PC-9 (cell line): Measurements from ENCODE around the gene BRD4.

Source experiments
- EZH2 ChIP-seq: fragments of 200-600 bp; sonication (generic); IDR thresholded peaks from 2 replicates; pipeline ENCODE4 v1.8.0; 2017; ENCODE audit warnings: antibody characterized with exemption, low read depth
- TF ChIP-seq, protein P1 (sequence below): fragments of 200-600 bp; sonication (generic); conservative IDR thresholded peaks from 2 replicates; pipeline ENCODE4 v1.6.1; 2017; ENCODE audit warnings: mixed run types, antibody characterized with exemption, mild to moderate bottlenecking, moderate library complexity

DNA sequence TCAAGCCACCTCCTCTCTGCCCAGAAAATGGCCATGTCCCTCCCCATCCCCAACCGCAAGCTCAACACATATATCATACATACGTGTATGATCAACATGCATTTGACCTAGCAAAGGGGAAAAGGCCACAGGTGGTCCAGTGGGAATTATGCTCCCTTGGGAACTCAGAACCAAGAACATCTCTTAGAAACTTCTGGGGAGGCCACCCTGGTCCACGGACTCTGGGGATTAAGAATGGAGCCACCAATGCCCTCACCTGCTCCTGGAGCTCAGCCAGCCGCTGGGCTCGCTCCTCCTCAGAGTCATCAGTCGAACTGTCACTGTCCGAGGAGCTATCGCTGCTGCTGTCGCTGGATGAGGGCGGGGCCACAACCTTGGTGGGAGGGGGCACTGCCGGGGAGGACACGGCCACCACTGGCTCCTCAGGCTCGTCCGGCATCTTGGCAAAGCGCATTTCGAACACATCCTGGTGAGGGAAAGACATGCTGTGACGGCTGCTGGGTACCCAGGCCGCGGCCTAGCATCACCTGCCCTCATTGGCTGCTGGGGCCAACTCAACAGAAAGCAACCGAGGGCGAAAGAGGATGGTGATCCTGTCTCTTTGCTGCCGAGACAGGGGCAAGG, 75.5 kb downstream of the BRD4 start:
- TF ChIP-seq, protein P1, sequence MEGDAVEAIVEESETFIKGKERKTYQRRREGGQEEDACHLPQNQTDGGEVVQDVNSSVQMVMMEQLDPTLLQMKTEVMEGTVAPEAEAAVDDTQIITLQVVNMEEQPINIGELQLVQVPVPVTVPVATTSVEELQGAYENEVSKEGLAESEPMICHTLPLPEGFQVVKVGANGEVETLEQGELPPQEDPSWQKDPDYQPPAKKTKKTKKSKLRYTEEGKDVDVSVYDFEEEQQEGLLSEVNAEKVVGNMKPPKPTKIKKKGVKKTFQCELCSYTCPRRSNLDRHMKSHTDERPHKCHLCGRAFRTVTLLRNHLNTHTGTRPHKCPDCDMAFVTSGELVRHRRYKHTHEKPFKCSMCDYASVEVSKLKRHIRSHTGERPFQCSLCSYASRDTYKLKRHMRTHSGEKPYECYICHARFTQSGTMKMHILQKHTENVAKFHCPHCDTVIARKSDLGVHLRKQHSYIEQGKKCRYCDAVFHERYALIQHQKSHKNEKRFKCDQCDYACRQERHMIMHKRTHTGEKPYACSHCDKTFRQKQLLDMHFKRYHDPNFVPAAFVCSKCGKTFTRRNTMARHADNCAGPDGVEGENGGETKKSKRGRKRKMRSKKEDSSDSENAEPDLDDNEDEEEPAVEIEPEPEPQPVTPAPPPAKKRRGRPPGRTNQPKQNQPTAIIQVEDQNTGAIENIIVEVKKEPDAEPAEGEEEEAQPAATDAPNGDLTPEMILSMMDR = no peak
- no peak for TF ChIP-seq EZH2
